ENCODE data around the gene EPHB1. TPM values are rescaled to one million over a fixed set of nuclear protein-coding genes. Genes with fewer than 3 reads are reported as not detected.

The EPHB1 gene
- total RNA-seq, 1 donor from 2014 or later = 1.3 TPM

DNA sequence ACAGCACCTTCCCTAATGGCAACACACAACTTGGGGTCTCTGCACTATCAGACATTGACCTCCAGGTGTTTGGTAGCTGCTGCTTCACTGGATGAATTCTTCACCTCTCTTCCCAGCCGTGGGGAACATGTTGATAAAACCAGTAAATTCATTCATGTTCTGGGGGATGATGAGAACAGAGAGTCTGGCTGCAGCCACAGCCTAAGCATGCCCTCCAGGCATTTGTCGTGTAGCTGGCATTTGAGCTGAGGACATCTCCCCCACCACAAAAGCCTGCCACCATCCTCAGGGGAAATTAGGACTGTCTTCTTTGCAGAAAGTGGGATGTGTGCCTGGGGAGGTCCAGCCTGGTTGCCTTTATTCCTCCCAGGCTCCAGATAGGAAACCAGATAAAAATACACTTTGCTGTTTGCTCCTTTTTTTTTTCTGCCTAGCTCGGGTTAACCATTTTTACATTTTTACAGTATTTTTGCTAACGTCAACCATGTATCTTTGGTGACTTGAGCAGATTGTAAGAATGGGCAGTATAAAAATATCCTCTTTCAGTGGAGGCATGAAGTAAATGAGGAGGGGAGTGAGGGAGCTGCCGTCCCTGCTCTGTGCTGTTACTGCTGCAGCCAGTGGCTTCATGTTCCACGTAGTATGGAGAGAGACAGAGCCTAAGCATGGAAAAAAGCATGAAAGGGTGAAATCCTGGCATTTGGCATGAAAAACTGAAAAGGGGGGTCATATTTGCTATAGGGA is 444.0 kb downstream of the EPHB1 start:
- Mint-ChIP-seq H3K4me1 (peaks cover 9% of the 10 kb centered on the region), H3K4me3 (no peak overlapping the region), H3K9me3 (peaks cover 12% of the 10 kb centered on the region), H3K27me3 (ENCODE audit: low read depth) (peaks cover 5% of the 10 kb centered on the region), H3K27ac (no peak overlapping the region), H3K36me3 (no peaks in the 10 kb centered on the region)
- TF ChIP-seq, protein P1, sequence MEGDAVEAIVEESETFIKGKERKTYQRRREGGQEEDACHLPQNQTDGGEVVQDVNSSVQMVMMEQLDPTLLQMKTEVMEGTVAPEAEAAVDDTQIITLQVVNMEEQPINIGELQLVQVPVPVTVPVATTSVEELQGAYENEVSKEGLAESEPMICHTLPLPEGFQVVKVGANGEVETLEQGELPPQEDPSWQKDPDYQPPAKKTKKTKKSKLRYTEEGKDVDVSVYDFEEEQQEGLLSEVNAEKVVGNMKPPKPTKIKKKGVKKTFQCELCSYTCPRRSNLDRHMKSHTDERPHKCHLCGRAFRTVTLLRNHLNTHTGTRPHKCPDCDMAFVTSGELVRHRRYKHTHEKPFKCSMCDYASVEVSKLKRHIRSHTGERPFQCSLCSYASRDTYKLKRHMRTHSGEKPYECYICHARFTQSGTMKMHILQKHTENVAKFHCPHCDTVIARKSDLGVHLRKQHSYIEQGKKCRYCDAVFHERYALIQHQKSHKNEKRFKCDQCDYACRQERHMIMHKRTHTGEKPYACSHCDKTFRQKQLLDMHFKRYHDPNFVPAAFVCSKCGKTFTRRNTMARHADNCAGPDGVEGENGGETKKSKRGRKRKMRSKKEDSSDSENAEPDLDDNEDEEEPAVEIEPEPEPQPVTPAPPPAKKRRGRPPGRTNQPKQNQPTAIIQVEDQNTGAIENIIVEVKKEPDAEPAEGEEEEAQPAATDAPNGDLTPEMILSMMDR (IDR thresholded peaks at IDR 0.05; ENCODE audit: unreplicated experiment) = no peak
- DNase-seq (ENCODE audit: low spot score in 2 of 2, unreplicated experiment in 2 of 2) = no peak

GRCh38 chr3:135239615-135239884 is 444.5 kb downstream of the EPHB1 start:
- H3K4me3 Mint-ChIP-seq = no peak overlapping the region
- peaks cover 9% of the 10 kb centered on the region for H3K4me1 Mint-ChIP-seq
- H3K36me3 Mint-ChIP-seq = no peaks in the 10 kb centered on the region
- no peak overlapping the region for H3K27ac Mint-ChIP-seq
- H3K9me3 Mint-ChIP-seq = peaks cover 7% of the 10 kb centered on the region
- DNase-seq (ENCODE audit: low spot score in 2 of 2, unreplicated experiment in 2 of 2) = no peak
- TF ChIP-seq, protein P1 (IDR thresholded peaks at IDR 0.05; ENCODE audit: unreplicated experiment) = no peak
- H3K27me3 Mint-ChIP-seq (ENCODE audit: low read depth) = peaks cover 7% of the 10 kb centered on the region

- Mint-ChIP-seq H3K4me3 (no peak overlapping the region), H3K27ac (no peak overlapping the region), H3K27me3 (ENCODE audit: low read depth) (peaks cover 7% of the 10 kb centered on the region), H3K4me1 (peaks cover 9% of the 10 kb centered on the region), H3K36me3 (no peaks in the 10 kb centered on the region), H3K9me3 (peaks cover 4% of the 10 kb centered on the region)
- TF ChIP-seq, protein P1 (IDR thresholded peaks at IDR 0.05; ENCODE audit: unreplicated experiment) = no peak
- no peak for DNase-seq (ENCODE audit: low spot score in 2 of 2, unreplicated experiment in 2 of 2)
Observed at GRCh38 chr3:135240426-135240825, 445.4 kb downstream of the EPHB1 start.

GRCh38 chr3:135242285-135242684 is 447.2 kb downstream of the EPHB1 start:
- no peak overlapping the region for H3K27ac Mint-ChIP-seq
- H3K4me3 Mint-ChIP-seq = no peak overlapping the region
- TF ChIP-seq, protein P1 (IDR thresholded peaks at IDR 0.05; ENCODE audit: unreplicated experiment) = no peak
- no peak for DNase-seq (ENCODE audit: low spot score in 2 of 2, unreplicated experiment in 2 of 2)
- H3K9me3 Mint-ChIP-seq = no peaks in the 10 kb centered on the region
- no peaks in the 10 kb centered on the region for H3K36me3 Mint-ChIP-seq
- peaks cover 9% of the 10 kb centered on the region for H3K4me1 Mint-ChIP-seq
- H3K27me3 Mint-ChIP-seq (ENCODE audit: low read depth) = peaks cover 7% of the 10 kb centered on the region

GRCh38 chr3:135243616-135244015 is 448.6 kb downstream of the EPHB1 start:
- Mint-ChIP-seq H3K4me3 (no peak overlapping the region), H3K36me3 (no peaks in the 10 kb centered on the region), H3K27me3 (ENCODE audit: low read depth) (peaks cover 7% of the 10 kb centered on the region), H3K9me3 (no peaks in the 10 kb centered on the region), H3K4me1 (peaks cover 6% of the 10 kb centered on the region), H3K27ac (no peak overlapping the region)
- TF ChIP-seq, protein P1 (IDR thresholded peaks at IDR 0.05; ENCODE audit: unreplicated experiment) = no peak
- no peak for DNase-seq (ENCODE audit: low spot score in 2 of 2, unreplicated experiment in 2 of 2)

DNA sequence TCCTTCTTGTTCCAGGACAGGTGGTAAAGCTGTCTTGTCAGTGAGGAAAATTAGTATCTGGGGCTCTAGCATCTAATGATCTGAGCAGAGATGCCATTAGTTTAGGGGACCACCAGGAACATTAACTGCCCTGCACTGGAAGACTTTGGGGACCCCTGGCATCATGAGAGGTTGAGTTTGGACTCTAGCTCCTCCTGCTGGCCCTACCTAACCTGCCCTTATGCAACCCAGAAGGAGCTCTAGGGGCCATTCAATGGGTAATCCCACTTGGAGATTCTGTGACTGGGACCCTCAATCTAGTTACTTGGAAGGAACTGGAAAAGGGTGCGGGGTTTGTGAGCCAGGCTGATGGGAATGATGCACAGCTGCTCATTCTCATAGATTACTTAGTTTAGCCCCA is 451.0 kb downstream of the EPHB1 start:
- no peak for DNase-seq (ENCODE audit: low spot score in 2 of 2, unreplicated experiment in 2 of 2)
- TF ChIP-seq, protein P1 (IDR thresholded peaks at IDR 0.05; ENCODE audit: unreplicated experiment) = no peak
- no peak overlapping the region for H3K27ac Mint-ChIP-seq
- H3K27me3 Mint-ChIP-seq (ENCODE audit: low read depth) = peaks cover 5% of the 10 kb centered on the region
- H3K9me3 Mint-ChIP-seq = no peaks in the 10 kb centered on the region
- H3K4me1 Mint-ChIP-seq = no peaks in the 10 kb centered on the region
- H3K4me3 Mint-ChIP-seq = no peak overlapping the region
- no peaks in the 10 kb centered on the region for H3K36me3 Mint-ChIP-seq
